Testis (tissue), 2 donors: ENCODE results near the gene UBE2E3.

Experiments used
- POLR2A ChIP-seq: fragments of 450-650 bp; IDR thresholded peaks from one replicate; pipeline ENCODE4 v1.6.1; 2017; ENCODE audit warnings: antibody characterized with exemption, mild to moderate bottlenecking, moderate library complexity
- TF ChIP-seq, protein P1 (sequence below), 3 experiments: fragments of 450-650 bp in 2 of 3; fragments of 200-600 bp in 1 of 3; sonication (generic) in 1 of 3; IDR thresholded peaks; one replicate each; pipeline ENCODE4 v1.5.1; 2016 to 2019; ENCODE audit warnings: antibody characterized with exemption in 3 of 3, mild to moderate bottlenecking in 2 of 3, moderate library complexity in 1 of 3

DNA sequence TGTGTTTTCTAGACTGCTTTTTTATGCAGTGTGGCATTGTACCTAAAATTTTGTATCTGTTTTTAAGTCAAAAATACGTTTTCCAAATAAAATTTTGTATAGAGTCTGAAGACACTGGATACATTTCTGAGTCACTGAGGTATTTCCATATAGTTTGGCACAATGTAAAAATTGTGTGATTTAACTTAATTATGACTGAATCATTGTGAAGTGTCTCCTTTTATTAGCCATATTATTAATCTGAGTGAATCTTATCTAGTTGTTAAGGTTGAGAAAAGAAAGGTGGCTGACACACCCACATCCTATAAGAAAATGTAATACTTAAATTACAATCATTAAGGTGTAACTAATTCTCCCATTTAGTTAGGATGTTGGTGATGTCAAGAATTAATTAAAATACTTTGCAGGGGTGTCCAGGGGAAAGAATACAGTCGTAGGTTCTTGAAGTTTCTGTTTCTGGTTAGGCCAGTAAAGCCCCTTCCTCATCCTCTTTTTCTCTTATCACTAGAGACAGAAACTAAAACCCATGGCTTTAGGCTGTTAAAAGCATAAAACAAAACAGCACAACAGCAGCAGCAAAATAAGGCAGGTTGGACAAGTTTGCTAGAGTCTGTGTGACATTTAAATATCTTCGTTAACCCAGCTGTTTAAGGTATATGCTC, 71.6 kb downstream of the UBE2E3 start:
- TF ChIP-seq, protein P1, sequence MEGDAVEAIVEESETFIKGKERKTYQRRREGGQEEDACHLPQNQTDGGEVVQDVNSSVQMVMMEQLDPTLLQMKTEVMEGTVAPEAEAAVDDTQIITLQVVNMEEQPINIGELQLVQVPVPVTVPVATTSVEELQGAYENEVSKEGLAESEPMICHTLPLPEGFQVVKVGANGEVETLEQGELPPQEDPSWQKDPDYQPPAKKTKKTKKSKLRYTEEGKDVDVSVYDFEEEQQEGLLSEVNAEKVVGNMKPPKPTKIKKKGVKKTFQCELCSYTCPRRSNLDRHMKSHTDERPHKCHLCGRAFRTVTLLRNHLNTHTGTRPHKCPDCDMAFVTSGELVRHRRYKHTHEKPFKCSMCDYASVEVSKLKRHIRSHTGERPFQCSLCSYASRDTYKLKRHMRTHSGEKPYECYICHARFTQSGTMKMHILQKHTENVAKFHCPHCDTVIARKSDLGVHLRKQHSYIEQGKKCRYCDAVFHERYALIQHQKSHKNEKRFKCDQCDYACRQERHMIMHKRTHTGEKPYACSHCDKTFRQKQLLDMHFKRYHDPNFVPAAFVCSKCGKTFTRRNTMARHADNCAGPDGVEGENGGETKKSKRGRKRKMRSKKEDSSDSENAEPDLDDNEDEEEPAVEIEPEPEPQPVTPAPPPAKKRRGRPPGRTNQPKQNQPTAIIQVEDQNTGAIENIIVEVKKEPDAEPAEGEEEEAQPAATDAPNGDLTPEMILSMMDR (IDR thresholded peaks at IDR 0.05): no peak
- TF ChIP-seq POLR2A: no peak
